Activated T-cell treated with anti-CD3 and anti-CD28 coated beads for 48 hours (primary cell): ENCODE results near the gene PTGIR.

Source experiments
- DNase-seq: peaks from one replicate; pipeline ENCODE4 v3.0.0-alpha.2; 2020; ENCODE audit warnings: low read depth

PTGIR gene

DNA sequence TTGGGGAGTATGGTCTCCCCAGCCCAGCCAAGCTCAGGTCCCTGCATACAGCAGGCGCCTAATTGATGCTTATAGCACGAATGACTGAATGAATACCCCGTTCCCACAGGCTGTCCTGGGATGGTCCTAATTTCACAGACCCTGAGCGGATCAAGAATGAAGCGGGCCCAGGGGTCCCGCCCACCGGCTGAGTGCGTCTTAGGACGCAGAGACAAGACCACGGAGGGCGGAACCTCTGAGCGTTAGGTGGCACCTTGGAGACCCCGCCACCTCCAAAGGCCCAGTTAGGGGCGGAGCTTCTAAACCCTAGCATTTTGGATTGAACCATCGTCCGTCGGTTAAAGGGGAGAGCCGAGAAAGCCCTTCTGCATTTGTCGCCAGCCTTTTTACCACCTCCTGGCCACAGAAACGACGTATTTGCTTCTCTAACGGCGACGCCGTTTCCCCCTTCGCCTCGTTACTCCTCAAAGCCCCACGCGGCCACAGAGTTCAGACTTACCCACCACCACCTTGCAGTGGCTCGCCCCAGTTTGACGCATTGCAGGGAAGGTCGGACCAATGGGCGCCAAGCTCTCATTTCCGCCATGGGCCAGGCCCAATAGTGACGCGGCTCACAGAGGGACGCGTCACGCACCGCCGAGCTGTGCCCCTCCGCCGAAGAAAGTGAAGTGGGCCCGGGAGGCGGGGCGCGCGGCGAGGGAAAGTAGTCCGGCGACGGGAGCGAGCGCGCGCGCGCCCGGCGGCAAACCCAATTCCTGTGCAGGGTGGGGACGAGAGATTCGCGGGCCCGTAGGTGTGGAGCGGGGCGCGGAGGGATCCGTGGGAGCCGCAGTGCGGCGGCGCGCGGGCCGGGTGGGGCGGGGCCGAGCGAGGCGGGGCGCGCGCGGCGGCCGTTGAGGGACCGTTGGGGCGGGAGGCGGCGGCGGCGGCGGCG is 24.2 kb downstream of the PTGIR start:
- DNase-seq, result peak; percentile 97

DNA sequence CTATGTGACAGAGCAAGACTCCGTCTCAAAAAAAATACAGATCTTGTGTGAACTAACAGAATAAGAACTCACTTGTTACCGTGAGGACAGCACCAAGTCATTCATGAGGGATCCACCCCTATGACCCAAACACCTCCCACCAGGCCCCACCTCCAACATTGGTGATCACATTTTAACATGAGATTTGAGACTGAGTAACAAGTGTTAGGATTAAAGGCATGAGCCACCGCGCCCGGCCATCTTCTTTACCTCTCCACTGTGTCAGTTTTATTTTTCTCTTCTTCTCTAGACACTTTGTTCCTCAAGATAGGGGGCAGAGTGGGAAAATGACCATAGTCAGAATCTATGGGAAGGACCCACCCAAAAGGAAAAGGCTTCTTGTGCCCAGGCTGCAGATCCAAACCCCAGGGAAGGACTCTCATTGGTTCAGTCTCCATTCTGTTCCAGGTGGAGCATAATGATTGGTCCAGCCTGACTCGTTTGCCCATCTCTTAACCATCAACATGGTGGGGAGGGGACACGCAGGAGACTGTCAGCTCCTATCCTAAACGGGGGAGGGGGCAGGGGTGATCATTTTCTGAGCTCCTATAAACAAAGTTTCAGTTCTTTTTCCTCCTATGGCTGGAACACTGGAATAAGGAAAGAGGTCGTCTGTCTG is 25.0 kb downstream of the PTGIR start:
- no peak for DNase-seq

DNA sequence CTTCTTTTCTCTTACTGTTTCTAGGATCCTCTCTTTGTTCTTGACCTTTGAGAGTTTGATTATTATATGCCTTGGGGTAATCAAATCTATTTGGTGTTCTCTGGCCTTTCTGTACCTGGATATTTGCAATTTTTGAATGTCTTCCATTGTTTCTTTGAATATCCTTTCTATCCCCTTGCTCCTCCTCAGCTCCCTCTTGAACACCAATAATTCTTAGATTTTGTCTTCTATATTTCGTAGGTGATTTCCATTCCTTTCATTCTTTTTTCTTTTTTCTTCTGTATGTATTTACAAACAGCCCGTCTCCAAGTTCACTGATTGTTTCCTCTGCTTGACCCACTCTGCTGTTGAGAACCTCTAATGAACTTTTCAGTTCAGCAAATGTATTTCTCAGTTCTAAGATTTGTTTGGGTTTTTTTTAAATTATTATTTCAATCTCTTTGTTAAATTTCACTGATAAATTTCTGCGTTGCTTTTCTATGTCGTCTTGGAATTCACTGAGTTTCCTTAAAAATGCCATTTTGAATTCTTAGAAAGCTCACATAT is 26.4 kb downstream of the PTGIR start:
- DNase-seq, result no peak

DNA sequence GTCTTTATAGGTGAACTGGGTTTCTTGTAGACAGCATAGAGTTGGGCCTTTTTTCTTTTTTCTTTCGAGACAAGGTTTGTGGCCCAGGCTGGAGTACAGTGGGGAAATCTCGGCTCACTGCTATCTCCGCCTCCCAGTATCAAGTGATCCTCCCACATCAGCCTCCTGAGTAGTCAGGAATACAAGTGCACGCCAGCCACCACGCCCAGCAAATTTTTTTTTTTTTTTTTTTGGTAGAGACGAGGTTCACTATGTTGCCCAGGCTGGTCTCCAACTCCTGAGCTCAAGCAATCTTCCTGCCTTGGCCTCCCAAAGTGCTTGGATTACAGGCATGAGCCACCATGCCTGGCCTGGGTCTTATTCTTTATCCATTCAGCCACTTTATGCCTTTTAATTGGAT is 28.9 kb downstream of the PTGIR start:
- DNase-seq, result no peak

DNA sequence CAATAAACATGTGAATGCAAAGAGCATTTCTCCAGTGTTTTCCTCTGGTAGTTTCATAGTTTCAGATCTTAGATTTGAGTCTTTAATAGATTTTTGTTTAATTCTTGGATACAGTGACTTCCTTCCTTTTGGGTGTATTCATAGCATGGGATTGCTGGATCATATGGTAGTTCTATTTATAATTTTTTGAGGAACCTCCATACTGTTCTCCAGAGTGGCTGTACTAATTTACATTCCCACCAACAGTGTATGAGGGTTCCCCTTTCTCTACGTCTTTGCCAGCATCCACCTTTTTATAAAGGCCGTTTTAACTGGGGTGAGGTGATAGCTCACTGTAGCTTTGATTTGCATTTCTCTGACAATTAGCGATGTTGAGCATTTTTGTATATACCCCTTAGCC is 33.0 kb downstream of the PTGIR start:
- no peak for DNase-seq

DNA sequence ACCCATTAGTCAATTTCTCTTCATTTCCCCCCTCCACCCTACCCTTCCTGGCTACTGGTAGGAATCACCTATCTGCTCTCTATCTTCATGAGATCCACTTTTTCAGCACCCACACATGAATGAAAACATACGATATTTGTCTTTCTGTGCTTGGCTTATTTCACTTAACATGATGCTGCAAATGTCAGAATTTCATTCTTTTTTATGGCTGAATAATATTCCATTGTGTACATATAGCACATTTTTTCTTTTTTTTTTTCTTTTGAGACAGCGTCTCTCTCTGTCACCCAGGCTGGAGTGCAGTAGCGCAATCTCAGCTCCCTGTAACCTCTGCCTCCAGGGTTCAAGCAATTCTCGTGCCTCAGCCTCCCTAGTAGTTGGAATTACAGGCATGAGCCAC is 33.6 kb downstream of the PTGIR start:
- DNase-seq, result no peak

DNA sequence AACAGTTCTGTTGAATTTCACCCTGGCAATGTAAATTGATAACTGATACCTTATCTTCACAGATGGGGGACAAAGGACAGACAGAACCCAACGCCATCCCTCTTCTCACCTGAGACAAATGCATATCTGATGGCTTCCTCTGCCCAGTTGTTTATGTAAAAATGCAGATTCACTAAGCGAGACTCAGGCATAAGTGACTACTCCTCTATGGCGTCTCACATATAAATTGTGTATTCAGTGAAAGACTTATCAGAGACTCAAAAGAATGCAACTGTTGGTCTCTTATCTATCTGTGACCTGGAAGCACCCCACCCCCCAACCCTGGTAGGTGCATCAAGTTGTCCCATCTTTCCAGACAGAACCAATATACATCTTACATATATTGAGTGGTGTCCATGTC is 37.0 kb downstream of the PTGIR start:
- no peak for DNase-seq

DNA sequence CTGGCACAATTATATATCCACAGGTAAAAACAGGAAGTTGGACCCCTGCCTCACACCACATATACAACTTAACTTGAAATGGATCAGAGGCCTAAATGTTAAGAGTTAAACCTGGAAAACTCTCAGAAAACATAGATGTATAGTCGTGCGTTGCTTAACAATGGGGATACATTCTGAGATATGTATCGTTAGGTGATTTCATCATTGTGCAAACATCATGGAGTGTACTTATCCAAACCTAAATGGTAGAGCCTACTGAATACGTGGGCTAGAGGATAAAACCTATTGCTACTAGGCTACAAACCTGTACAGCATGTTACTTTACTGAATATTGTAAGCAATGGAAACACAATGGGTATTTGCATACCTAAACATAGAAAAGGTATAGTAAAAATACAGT is 38.6 kb downstream of the PTGIR start:
- no peak for DNase-seq

DNA sequence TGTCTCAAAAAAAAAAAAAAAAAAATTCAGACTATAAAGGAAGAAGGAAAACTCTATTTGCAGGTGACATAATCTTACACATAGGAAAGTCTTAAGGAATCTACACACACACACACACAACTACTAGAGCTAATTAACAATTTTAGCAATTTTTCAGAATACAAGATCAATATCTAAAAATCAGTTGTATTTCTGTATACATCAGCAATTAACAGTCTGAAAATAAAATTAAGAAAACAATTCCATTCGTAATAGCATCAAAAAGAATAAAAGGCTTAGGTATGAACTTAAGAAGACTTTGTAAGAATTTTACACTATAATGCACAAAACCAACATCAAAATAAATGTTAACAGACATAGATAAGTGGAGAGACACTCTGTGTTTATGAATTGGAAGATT is 39.4 kb downstream of the PTGIR start:
- no peak for DNase-seq

DNA sequence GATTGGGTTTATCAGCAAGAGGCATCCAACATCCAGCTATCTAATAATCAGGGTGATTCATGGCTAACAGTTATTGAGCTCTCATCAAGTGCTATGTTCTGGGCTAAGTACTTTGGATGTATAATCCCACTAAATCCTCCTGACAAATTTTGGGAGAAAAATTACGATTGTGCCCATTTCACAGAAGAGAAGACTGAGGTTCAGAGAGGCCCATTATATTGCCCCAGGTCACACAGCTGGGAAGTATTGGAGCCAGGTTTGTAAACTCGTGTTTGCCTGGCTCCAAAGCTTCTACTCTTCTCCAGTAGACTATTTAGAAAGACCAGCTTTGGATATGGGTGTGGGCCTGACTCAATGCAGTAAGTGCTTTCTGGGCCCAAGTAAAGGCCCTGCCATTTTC is 44.6 kb downstream of the PTGIR start:
- DNase-seq, result no peak

GRCh38 chr19:46579361-46579879 is 45.5 kb downstream of the PTGIR start:
- no peak for DNase-seq

DNA sequence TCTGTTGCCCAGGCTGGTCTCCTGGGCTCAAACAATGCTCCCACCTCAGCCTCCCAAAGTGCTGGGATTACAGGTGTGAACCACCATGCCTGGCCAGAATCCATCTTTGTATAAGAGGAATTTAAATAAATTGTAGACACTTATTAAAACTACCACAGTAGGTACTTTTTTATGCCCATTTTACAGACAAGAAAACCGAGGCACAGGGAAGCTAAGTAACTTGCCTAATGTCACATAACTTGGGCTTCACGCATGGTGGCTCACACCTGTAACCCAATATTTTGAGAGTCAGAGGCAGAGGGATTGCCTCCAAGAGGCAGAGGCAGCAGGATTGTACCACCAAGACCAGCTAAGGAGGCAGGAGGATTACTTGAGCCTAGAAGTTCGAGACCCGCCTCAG is 46.4 kb downstream of the PTGIR start:
- no peak for DNase-seq

DNA sequence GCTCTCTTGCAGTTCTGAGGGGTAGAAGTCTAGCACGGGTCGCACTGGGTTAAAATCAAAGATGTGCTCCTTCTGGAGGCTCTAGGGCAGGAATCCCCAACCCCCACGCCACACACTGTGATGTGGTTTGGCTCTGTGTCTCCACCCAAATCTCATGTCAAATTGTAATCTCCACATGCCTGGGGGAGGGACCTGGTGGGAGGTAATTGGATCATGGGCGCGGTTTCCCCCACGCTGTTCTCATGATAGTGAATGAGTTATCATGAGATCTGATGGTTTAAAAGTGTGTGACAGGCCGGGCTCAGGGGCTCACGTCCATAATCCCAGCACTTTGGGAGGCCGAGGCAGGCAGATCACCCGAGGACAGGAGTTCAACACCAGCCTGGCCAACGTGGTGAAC is 50.4 kb downstream of the PTGIR start:
- DNase-seq, result peak; percentile 23

DNA sequence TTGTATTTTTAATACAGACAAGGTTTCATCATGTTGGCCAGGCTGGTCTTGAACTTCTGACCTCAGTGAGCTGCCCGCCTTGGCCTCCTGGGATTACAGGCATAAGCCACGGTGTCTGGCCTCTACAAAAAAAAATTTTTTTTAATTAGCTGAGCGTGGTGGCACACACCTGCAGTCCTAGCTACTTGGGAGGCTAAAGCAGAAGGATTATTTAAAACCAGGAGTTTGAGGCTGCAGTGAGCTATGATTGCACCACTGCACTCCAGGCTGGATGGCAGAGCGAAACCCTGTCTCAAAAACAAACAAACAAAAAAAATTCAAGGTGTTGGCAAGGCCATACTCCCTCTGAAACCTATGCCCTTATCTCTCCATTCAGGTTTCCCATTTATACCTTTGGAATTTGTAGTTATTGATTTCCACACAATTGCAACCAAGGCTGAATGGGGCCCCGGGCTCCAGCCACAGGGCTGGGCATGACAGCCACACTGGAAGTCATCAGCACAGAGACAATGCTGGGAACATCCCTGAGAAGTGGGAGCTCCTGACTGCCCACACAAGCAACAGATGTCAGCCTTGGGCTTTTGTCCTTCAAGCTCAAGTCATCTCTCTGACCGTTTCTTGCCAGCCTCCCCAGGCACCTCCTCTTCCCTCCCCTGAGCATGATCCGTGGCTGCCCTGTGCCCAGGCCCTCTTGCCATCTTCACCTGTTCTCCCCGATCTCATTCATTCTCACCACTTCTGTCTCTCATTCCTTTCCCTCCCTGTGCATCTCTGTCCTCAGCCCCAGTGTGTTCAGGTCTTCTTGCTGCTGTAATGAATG is 51.0 kb downstream of the PTGIR start:
- DNase-seq, result no peak

GRCh38 chr19:46571495-46571894 is 53.4 kb downstream of the PTGIR start:
- DNase-seq, result peak; percentile 6
